ENCODE results near the gene FAM114A1. TPM values are rescaled to one million over a fixed set of nuclear protein-coding genes. Genes with fewer than 3 reads are reported as not detected.

The FAM114A1 gene
- total RNA-seq, 2 experiments from 2014 or later = not detected

- no peak for DNase-seq
- no peak for TF ChIP-seq CTCF (IDR thresholded peaks at IDR 0.05)
- peaks cover 2% of the 10 kb centered on the region for H3K4me1 Mint-ChIP-seq (ENCODE audit: low read depth)
- peaks cover 6% of the 10 kb centered on the region for H3K27me3 Mint-ChIP-seq
- no peak for ATAC-seq (ENCODE audit: poor library complexity)
- no peak overlapping the region for H3K4me3 Mint-ChIP-seq
- H3K9me3 Mint-ChIP-seq = no peaks in the 10 kb centered on the region
- POLR2A ChIA-PET = no interaction called here
- intact Hi-C loops (cut with DNase I, micrococcal nuclease) = no loop called here
- no peaks in the 10 kb centered on the region for H3K27me3 ChIP-seq (ENCODE audit: control insufficient read depth in 1 of 2, insufficient read depth in 2 of 2, low read length in 2 of 2)
- H3K27ac ChIP-seq (ENCODE audit: low read depth in 1 of 2, low read length in 2 of 2) = no peak overlapping the region
- H3K36me3 ChIP-seq (ENCODE audit: insufficient read depth, low read length) = no peaks in the 10 kb centered on the region
- H3K9me3 ChIP-seq (ENCODE audit: control insufficient read depth in 1 of 2, insufficient read depth in 1 of 2, low read length in 2 of 2) = no peaks in the 10 kb centered on the region
- no peak overlapping the region for H3K27ac Mint-ChIP-seq
- CTCF ChIA-PET = no interaction called here
- H3K4me1 ChIP-seq (ENCODE audit: insufficient read depth, low read length) = no peaks in the 10 kb centered on the region
- H3K36me3 Mint-ChIP-seq (ENCODE audit: low read depth) = no peaks in the 10 kb centered on the region
- H3K4me3 ChIP-seq (ENCODE audit: low read length) = no peak overlapping the region
Measured at GRCh38 chr4:38894322-38894982, 26.8 kb downstream of the FAM114A1 start.

GRCh38 chr4:38896940-38897339, 29.3 kb downstream of the FAM114A1 start:
- CTCF ChIA-PET = no interaction called here
- H3K36me3 ChIP-seq (ENCODE audit: insufficient read depth, low read length) = no peaks in the 10 kb centered on the region
- intact Hi-C loops (cut with DNase I, micrococcal nuclease) = no loop called here
- Mint-ChIP-seq H3K9me3 (no peaks in the 10 kb centered on the region), H3K27ac (no peak overlapping the region), H3K36me3 (ENCODE audit: low read depth) (no peaks in the 10 kb centered on the region), H3K4me1 (ENCODE audit: low read depth) (no peaks in the 10 kb centered on the region), H3K4me3 (no peak overlapping the region), H3K27me3 (peaks cover 6% of the 10 kb centered on the region)
- POLR2A ChIA-PET = no interaction called here
- no peak overlapping the region for H3K27ac ChIP-seq (ENCODE audit: low read depth in 1 of 2, low read length in 2 of 2)
- no peaks in the 10 kb centered on the region for H3K4me1 ChIP-seq (ENCODE audit: insufficient read depth, low read length)
- H3K9me3 ChIP-seq (ENCODE audit: control insufficient read depth in 1 of 2, insufficient read depth in 1 of 2, low read length in 2 of 2) = no peaks in the 10 kb centered on the region
- no peak for ATAC-seq (ENCODE audit: poor library complexity)
- no peak overlapping the region for H3K4me3 ChIP-seq (ENCODE audit: low read length)
- DNase-seq = no peak
- H3K27me3 ChIP-seq (ENCODE audit: control insufficient read depth in 1 of 2, insufficient read depth in 2 of 2, low read length in 2 of 2) = no peaks in the 10 kb centered on the region
- TF ChIP-seq CTCF (IDR thresholded peaks at IDR 0.05) = no peak

GRCh38 chr4:38898245-38898644, 30.6 kb downstream of the FAM114A1 start:
- Histone ChIP-seq H3K36me3 (ENCODE audit: insufficient read depth, low read length) (no peaks in the 10 kb centered on the region), H3K9me3 (ENCODE audit: control insufficient read depth in 1 of 2, insufficient read depth in 1 of 2, low read length in 2 of 2) (no peaks in the 10 kb centered on the region), H3K4me1 (ENCODE audit: insufficient read depth, low read length) (no peaks in the 10 kb centered on the region), H3K4me3 (ENCODE audit: low read length) (no peak overlapping the region), H3K27ac (ENCODE audit: low read depth in 1 of 2, low read length in 2 of 2) (no peak overlapping the region), H3K27me3 (ENCODE audit: control insufficient read depth in 1 of 2, insufficient read depth in 2 of 2, low read length in 2 of 2) (no peaks in the 10 kb centered on the region)
- intact Hi-C loops (cut with DNase I, micrococcal nuclease) = no loop called here
- TF ChIP-seq CTCF (IDR thresholded peaks at IDR 0.05) = no peak
- no peak for DNase-seq
- Mint-ChIP-seq H3K27ac (no peak overlapping the region), H3K4me1 (ENCODE audit: low read depth) (no peaks in the 10 kb centered on the region), H3K36me3 (ENCODE audit: low read depth) (no peaks in the 10 kb centered on the region), H3K9me3 (no peaks in the 10 kb centered on the region), H3K27me3 (peaks cover 10% of the 10 kb centered on the region), H3K4me3 (no peak overlapping the region)
- CTCF ChIA-PET = no interaction called here
- POLR2A ChIA-PET = no interaction called here
- no peak for ATAC-seq (ENCODE audit: poor library complexity)

Data from CD4-positive, alpha-beta T cell (primary cell).